HepG2 (cell line): ENCODE data around the gene NTMT2. TPM values are rescaled to one million over a fixed set of nuclear protein-coding genes. Genes with fewer than 3 reads are reported as not detected.

Experiments used
- ATAC-seq: fragments of 200-7000 bp; cut with Tn5 transposase; 3 replicates; pipeline ENCODE4 v1.9.1; 2020; ENCODE audit warnings: mild to moderate bottlenecking, moderate library complexity
- BruUV-seq: library from RNA; stranded (reverse); fragments of 400-500 nt; replicated peaks from 2 replicates; lab custom pipeline; 2021; lab: Mats Ljungman, UMichigan
- CTCF ChIA-PET: fragments of 300-600 bp; formaldehyde crosslinking; extraction: SDS; loops from one replicate; lab custom pipeline; 2021; ENCODE audit warnings: low total read pairs, inconsistent platforms, low intra/inter-chr PET ratio; lab: Yijun Ruan, JAX
- POLR2A ChIA-PET: fragments of 350-600 bp; sonication (Branson Sonifier 250); formaldehyde crosslinking; loops from one replicate; lab custom pipeline; 2020; ENCODE audit warnings: antibody characterized with exemption, inconsistent platforms; lab: Yijun Ruan, JAX
- DNase-seq: peaks from one replicate; pipeline ENCODE4 v3.0.0-alpha.2; 2015; ENCODE audit warnings: low spot score
- FAIRE-seq: peaks from 3 replicates; lab custom pipeline; 2011; peaks lifted over from hg19 to GRCh38; lab: Jason Lieb, UNC
- H2AFZ ChIP-seq: one replicate; pipeline ENCODE4 v1.6.1; 2011; ENCODE audit warnings: low read length, inconsistent platforms
- H3K27ac ChIP-seq: fragments of 300-600 bp; 3 replicates; pipeline ENCODE4 v1.8.0; 2011; ENCODE audit warnings: mixed run types, mild to moderate bottlenecking, mixed read lengths, low read length, inconsistent platforms; ENCODE audit not compliant: insufficient read depth; ENCODE audit errors: extremely low read length
- H3K27me3 ChIP-seq, 2 experiments: fragments of 200-600 bp in 1 of 2; 2 replicates in 1 of 2; 3 replicates in 1 of 2; pipeline versions ENCODE4 v1.6.0 to v1.8.0; 2011; ENCODE audit warnings: low read length in 2 of 2, mild to moderate bottlenecking in 2 of 2, moderate library complexity in 2 of 2, inconsistent platforms in 1 of 2; ENCODE audit not compliant: insufficient read depth in 2 of 2, control insufficient read depth in 1 of 2
- H3K36me3 ChIP-seq, 2 experiments: fragments of 200-600 bp in 1 of 2; replicated peaks in 1 of 2; 2 replicates in 1 of 2; 3 replicates in 1 of 2; pipeline versions ENCODE4 v1.5.1 to v1.8.0; 2011; ENCODE audit warnings: low read length in 2 of 2, inconsistent platforms in 1 of 2; ENCODE audit not compliant: insufficient read depth in 2 of 2, control insufficient read depth in 1 of 2
- H3K4me1 ChIP-seq: 2 replicates; pipeline ENCODE4 v1.5.1; 2012; ENCODE audit warnings: low read length, inconsistent platforms; ENCODE audit not compliant: insufficient read depth
- H3K4me2 ChIP-seq: 2 replicates; pipeline ENCODE4 v1.6.0; 2011; ENCODE audit warnings: low read depth, low read length, inconsistent platforms
- H3K4me3 ChIP-seq, 3 experiments: fragments of 200-600 bp in 1 of 3; sonication (generic), shearing (Covaris generic) in 1 of 3; replicated peaks in 1 of 3; 2 replicates each; pipeline ENCODE4 v1.5.1; 2011 to 2016; ENCODE audit warnings: low read length in 3 of 3, inconsistent platforms in 2 of 3, low read depth in 2 of 3, mild to moderate bottlenecking in 2 of 3, control low read depth in 1 of 3, mixed read lengths in 1 of 3; ENCODE audit not compliant: insufficient read depth in 1 of 3
- H3K79me2 ChIP-seq: one replicate; pipeline ENCODE4 v1.6.1; 2011; ENCODE audit warnings: low read length, inconsistent platforms; ENCODE audit not compliant: insufficient read depth
- H3K9ac ChIP-seq: 2 replicates; pipeline ENCODE4 v1.6.0; 2011; ENCODE audit warnings: mild to moderate bottlenecking, low read depth, low read length, inconsistent platforms; ENCODE audit not compliant: insufficient read depth
- H3K9me3 ChIP-seq: 2 replicates; pipeline ENCODE4 v1.5.1; 2012; ENCODE audit warnings: mild to moderate bottlenecking, low read length
- H4K20me1 ChIP-seq: 2 replicates; pipeline ENCODE4 v1.6.0; 2011; ENCODE audit warnings: inconsistent platforms, mild to moderate bottlenecking, low read length, moderate library complexity; ENCODE audit not compliant: insufficient read depth
- JDP2 ChIP-seq: sonication (generic); formaldehyde crosslinking; IDR thresholded peaks from 2 replicates; pipeline ENCODE4 v1.8.1; 2022; ENCODE audit warnings: missing genetic modification reagents, borderline replicate concordance
- MBD4 ChIP-seq: IDR thresholded peaks from 2 replicates; pipeline ENCODE4 v1.6.1; 2012; ENCODE audit warnings: low read length, inconsistent platforms, borderline replicate concordance
- MED1 ChIP-seq: sonication (generic); formaldehyde crosslinking; IDR thresholded peaks from 2 replicates; pipeline ENCODE4 v1.4.0; 2020; ENCODE audit warnings: missing genetic modification reagents
- MEF2D ChIP-seq: sonication (generic); formaldehyde crosslinking; IDR thresholded peaks from 2 replicates; pipeline ENCODE4 v1.5.1; 2020; ENCODE audit warnings: mild to moderate bottlenecking, missing genetic modification reagents
- NCOA2 ChIP-seq: sonication (generic); formaldehyde crosslinking; IDR thresholded peaks from 2 replicates; pipeline ENCODE4 v1.8.0; 2022; ENCODE audit warnings: inconsistent platforms
- PRDM10 ChIP-seq: sonication (generic); formaldehyde crosslinking; IDR thresholded peaks from 2 replicates; pipeline ENCODE4 v1.4.0; 2020; ENCODE audit warnings: low read depth, missing genetic modification reagents
- PRMT3 ChIP-seq: sonication (generic); formaldehyde crosslinking; IDR thresholded peaks from 2 replicates; pipeline ENCODE4 v1.8.1; 2022; ENCODE audit warnings: low read depth, mild to moderate bottlenecking, moderate library complexity, missing genetic modification reagents, borderline replicate concordance
- SP2 ChIP-seq: sonication (generic); formaldehyde crosslinking; IDR thresholded peaks from 2 replicates; pipeline ENCODE4 v1.5.1; 2020; ENCODE audit warnings: mild to moderate bottlenecking, missing genetic modification reagents
- TFDP1 ChIP-seq: IDR thresholded peaks from 2 replicates; pipeline ENCODE4 v1.6.1; 2016; ENCODE audit warnings: missing compliant biosample characterization, missing genetic modification reagents, borderline replicate concordance
- YY1 ChIP-seq: IDR thresholded peaks from 2 replicates; pipeline ENCODE4 v1.6.1; 2011; ENCODE audit warnings: low read length, low read depth, moderate library complexity, mild to moderate bottlenecking; ENCODE audit not compliant: insufficient read depth, insufficient replicate concordance
- ZFP41 ChIP-seq: sonication (generic); formaldehyde crosslinking; IDR thresholded peaks from 2 replicates; pipeline ENCODE4 v1.4.0; 2020; ENCODE audit warnings: mild to moderate bottlenecking, missing genetic modification reagents, borderline replicate concordance
- ZNF101 ChIP-seq: sonication (generic); formaldehyde crosslinking; IDR thresholded peaks from 2 replicates; pipeline ENCODE4 v1.4.0; 2020; ENCODE audit warnings: mild to moderate bottlenecking, low read depth, missing genetic modification reagents, borderline replicate concordance
- ZNF496 ChIP-seq: sonication (generic); formaldehyde crosslinking; IDR thresholded peaks from 2 replicates; pipeline ENCODE4 v1.8.1; 2023; ENCODE audit warnings: mild to moderate bottlenecking, moderate library complexity, missing genetic modification reagents; ENCODE audit not compliant: insufficient replicate concordance
- ZNF530 ChIP-seq: sonication (generic); formaldehyde crosslinking; IDR thresholded peaks from 2 replicates; pipeline ENCODE4 v1.5.0; 2020; ENCODE audit warnings: low read depth, mild to moderate bottlenecking, missing genetic modification reagents
- ZNF616 ChIP-seq: sonication (generic); formaldehyde crosslinking; IDR thresholded peaks from 2 replicates; pipeline ENCODE4 v1.5.0; 2020; ENCODE audit warnings: low read depth, mild to moderate bottlenecking, missing genetic modification reagents
- WGBS: methylation state at CpG from one replicate; pipeline ENCODE4 v1.1.6; 2017; ENCODE audit warnings: low lambda C conversion rate; 5-methylcytosine and 5-hydroxymethylcytosine counted together
- in situ Hi-C: cut with HindIII; loops from 2 replicates; pipeline ENCODE4 v1.10.0; 2017; ENCODE audit warnings: low pct_unique_long_range_greater_than_20kb; ENCODE audit not compliant: extremely low pct_ligation_motif_present
- intact Hi-C: fragments of 100-400 bp; cut with micrococcal nuclease; formaldehyde crosslinking; loops from one replicate; pipeline ENCODE4 v1.10.0; 2022; ENCODE audit not compliant: unreplicated experiment
- polyA plus RNA-seq, 8 experiments: library from polyadenylated mRNA; depleted of rRNA in 3 of 8; stranded (reverse) in 7 of 8; unstranded in 1 of 8; fragments of >200 nt; fragmentation: Illumina TruSeq in 4 of 8; extraction: Trizol in 4 of 8; gene quantifications; 2 replicates each; pipeline versions ENCODE4 v1.2.1 to v1.2.3, GENCODE V29; 2011 to 2016; ENCODE audit warnings: low read depth in 4 of 8, missing spikeins in 1 of 8, mixed read lengths in 1 of 8; ENCODE audit not compliant: insufficient read depth in 1 of 8
- total RNA-seq, 5 experiments: library from RNA; depleted of rRNA; stranded (reverse); fragments of >200 nt; fragmentation: Illumina TruSeq; extraction: Trizol; gene quantifications; 2 replicates each; pipeline ENCODE4 v1.2.3, GENCODE V29; 2016; ENCODE audit warnings: low read depth in 1 of 5

The NTMT2 gene
- total and polyA plus RNA-seq, 2 of the 13 experiments (the other 11 are each of a cell fraction or from before 2014, with no cell fraction given) = not detected

- H3K9ac ChIP-seq = no peak overlapping the region
- no peak overlapping the region for H3K4me2 ChIP-seq
- FAIRE-seq = no peak
- H3K27ac ChIP-seq = no peak overlapping the region
- H3K27me3 ChIP-seq = no peaks in the 10 kb centered on the region
- intact Hi-C loops (no loop called here), in situ Hi-C loops (no loop called here)
- no peaks in the 10 kb centered on the region for H4K20me1 ChIP-seq
- POLR2A ChIA-PET = no interaction called here
- H3K79me2 ChIP-seq = no peaks in the 10 kb centered on the region
- TF ChIP-seq MEF2D (CRISPR knock-in tag) = no peak
- TF ChIP-seq, all 625 proteins: peak for 0
- Histone ChIP-seq H3K36me3 (no peaks in the 10 kb centered on the region), H3K4me3 (no peak overlapping the region), H3K9me3 (no peaks in the 10 kb centered on the region), H2AFZ (no peak overlapping the region), H3K4me1 (no peaks in the 10 kb centered on the region)
- no peak for DNase-seq
- CTCF ChIA-PET = no interaction called here
- no TSS peak for BruUV-seq
- 2% methylated on average over 3 of the region's 3 CpGs for WGBS
- no peak for ATAC-seq
Measured at GRCh38 chr1:170149241-170149640, 3.5 kb downstream of the NTMT2 start.

- BruUV-seq = no TSS peak
- Histone ChIP-seq H4K20me1 (no peaks in the 10 kb centered on the region), H3K9me3 (no peaks in the 10 kb centered on the region), H3K79me2 (no peaks in the 10 kb centered on the region), H3K36me3 (no peaks in the 10 kb centered on the region), H3K27ac (no peak overlapping the region), H3K4me1 (no peaks in the 10 kb centered on the region), H3K4me2 (no peak overlapping the region), H3K9ac (no peak overlapping the region), H3K4me3 (no peak overlapping the region), H3K27me3 (no peaks in the 10 kb centered on the region), H2AFZ (no peak overlapping the region)
- FAIRE-seq = no peak
- no peak for DNase-seq
- in situ Hi-C loops (no loop called here), intact Hi-C loops (no loop called here)
- no peak for ATAC-seq
- CTCF ChIA-PET = no interaction called here
- POLR2A ChIA-PET = no interaction called here
- 4% methylated on average over 2 of the region's 2 CpGs for WGBS
- TF ChIP-seq ZFP41 (CRISPR knock-in tag) (no peak), TFDP1 (CRISPR knock-in tag) (no peak), ZNF496 (CRISPR knock-in tag) (no peak), JDP2 (CRISPR knock-in tag) (no peak), YY1 (no peak), PRMT3 (no peak), SP2 (CRISPR knock-in tag) (no peak), PRDM10 (CRISPR knock-in tag) (no peak), MED1 (CRISPR knock-in tag) (no peak), ZNF616 (CRISPR knock-in tag) (no peak), ZNF101 (CRISPR knock-in tag) (no peak), NCOA2 (CRISPR knock-in tag) (no peak), MBD4 (no peak), ZNF530 (CRISPR knock-in tag) (no peak)
Measured at GRCh38 chr1:170150016-170150415, 4.3 kb downstream of the NTMT2 start.
